ENCODE measurements around the gene ARHGEF26.

DNA sequence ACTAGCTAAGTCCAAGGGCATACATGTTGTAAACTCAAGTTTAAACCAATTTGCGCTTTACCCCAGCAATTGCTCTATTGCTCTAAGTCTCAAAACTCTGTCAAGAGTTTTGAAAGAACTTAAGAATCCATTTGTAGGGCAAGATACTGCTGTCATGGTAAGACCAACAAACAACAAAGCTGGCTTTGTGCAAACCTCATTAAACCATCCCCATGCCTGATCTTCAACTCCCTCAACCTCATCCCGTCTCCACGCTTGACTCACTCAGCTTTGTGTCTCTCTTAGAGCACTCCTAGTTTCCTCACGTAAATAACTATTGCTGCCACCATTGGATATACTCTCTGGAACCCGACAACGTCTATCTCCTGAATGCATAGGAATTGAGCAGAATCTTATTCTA lies 20.6 kb upstream of the ARHGEF26 start:
- TF ChIP-seq EZH2 (IDR thresholded peaks at IDR 0.05) (no peak), POLR2A (IDR thresholded peaks at IDR 0.05; ENCODE audit: borderline replicate concordance, extremely low read depth, insufficient read depth, insufficient read length) (no peak), JUND (IDR thresholded peaks at IDR 0.05) (no peak), RAD21 (IDR thresholded peaks at IDR 0.05; ENCODE audit: low read depth) (no peak), SP1 (IDR thresholded peaks at IDR 0.05; ENCODE audit: low read depth) (no peak), POLR2AphosphoS5 (IDR thresholded peaks at IDR 0.05; ENCODE audit: low read depth, low read length) (no peak), CEBPB (IDR thresholded peaks at IDR 0.05; ENCODE audit: low read depth) (no peak), EZH2phosphoT487 (IDR thresholded peaks at IDR 0.05; ENCODE audit: borderline replicate concordance) (no peak), CBX3 (IDR thresholded peaks at IDR 0.05; ENCODE audit: low read depth) (no peak)
- TF ChIP-seq, protein P1, sequence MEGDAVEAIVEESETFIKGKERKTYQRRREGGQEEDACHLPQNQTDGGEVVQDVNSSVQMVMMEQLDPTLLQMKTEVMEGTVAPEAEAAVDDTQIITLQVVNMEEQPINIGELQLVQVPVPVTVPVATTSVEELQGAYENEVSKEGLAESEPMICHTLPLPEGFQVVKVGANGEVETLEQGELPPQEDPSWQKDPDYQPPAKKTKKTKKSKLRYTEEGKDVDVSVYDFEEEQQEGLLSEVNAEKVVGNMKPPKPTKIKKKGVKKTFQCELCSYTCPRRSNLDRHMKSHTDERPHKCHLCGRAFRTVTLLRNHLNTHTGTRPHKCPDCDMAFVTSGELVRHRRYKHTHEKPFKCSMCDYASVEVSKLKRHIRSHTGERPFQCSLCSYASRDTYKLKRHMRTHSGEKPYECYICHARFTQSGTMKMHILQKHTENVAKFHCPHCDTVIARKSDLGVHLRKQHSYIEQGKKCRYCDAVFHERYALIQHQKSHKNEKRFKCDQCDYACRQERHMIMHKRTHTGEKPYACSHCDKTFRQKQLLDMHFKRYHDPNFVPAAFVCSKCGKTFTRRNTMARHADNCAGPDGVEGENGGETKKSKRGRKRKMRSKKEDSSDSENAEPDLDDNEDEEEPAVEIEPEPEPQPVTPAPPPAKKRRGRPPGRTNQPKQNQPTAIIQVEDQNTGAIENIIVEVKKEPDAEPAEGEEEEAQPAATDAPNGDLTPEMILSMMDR (IDR thresholded peaks at IDR 0.05 in 2 of 3, conservative IDR thresholded peaks at IDR 0.05 in 1 of 3; ENCODE audit: borderline replicate concordance in 1 of 3, insufficient read depth in 1 of 3, low read depth in 2 of 3, low read length in 2 of 3), result no peak
- TF ChIP-seq, protein P2, sequence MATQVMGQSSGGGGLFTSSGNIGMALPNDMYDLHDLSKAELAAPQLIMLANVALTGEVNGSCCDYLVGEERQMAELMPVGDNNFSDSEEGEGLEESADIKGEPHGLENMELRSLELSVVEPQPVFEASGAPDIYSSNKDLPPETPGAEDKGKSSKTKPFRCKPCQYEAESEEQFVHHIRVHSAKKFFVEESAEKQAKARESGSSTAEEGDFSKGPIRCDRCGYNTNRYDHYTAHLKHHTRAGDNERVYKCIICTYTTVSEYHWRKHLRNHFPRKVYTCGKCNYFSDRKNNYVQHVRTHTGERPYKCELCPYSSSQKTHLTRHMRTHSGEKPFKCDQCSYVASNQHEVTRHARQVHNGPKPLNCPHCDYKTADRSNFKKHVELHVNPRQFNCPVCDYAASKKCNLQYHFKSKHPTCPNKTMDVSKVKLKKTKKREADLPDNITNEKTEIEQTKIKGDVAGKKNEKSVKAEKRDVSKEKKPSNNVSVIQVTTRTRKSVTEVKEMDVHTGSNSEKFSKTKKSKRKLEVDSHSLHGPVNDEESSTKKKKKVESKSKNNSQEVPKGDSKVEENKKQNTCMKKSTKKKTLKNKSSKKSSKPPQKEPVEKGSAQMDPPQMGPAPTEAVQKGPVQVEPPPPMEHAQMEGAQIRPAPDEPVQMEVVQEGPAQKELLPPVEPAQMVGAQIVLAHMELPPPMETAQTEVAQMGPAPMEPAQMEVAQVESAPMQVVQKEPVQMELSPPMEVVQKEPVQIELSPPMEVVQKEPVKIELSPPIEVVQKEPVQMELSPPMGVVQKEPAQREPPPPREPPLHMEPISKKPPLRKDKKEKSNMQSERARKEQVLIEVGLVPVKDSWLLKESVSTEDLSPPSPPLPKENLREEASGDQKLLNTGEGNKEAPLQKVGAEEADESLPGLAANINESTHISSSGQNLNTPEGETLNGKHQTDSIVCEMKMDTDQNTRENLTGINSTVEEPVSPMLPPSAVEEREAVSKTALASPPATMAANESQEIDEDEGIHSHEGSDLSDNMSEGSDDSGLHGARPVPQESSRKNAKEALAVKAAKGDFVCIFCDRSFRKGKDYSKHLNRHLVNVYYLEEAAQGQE (IDR thresholded peaks at IDR 0.05; ENCODE audit: low read depth), result no peak
- TF ChIP-seq, protein P3, sequence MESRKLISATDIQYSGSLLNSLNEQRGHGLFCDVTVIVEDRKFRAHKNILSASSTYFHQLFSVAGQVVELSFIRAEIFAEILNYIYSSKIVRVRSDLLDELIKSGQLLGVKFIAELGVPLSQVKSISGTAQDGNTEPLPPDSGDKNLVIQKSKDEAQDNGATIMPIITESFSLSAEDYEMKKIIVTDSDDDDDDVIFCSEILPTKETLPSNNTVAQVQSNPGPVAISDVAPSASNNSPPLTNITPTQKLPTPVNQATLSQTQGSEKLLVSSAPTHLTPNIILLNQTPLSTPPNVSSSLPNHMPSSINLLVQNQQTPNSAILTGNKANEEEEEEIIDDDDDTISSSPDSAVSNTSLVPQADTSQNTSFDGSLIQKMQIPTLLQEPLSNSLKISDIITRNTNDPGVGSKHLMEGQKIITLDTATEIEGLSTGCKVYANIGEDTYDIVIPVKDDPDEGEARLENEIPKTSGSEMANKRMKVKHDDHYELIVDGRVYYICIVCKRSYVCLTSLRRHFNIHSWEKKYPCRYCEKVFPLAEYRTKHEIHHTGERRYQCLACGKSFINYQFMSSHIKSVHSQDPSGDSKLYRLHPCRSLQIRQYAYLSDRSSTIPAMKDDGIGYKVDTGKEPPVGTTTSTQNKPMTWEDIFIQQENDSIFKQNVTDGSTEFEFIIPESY (IDR thresholded peaks at IDR 0.05; ENCODE audit: extremely low read depth, insufficient replicate concordance, low read length), result no peak

Data from HCT116 (cell line).